Measurements from ENCODE around the gene DENND2D. TPM values are rescaled to one million over a fixed set of nuclear protein-coding genes. Genes with fewer than 3 reads are reported as not detected.

DENND2D gene
- total RNA-seq, 2 donors from 2014 or later: 0.89 to 2.6 TPM

DNA sequence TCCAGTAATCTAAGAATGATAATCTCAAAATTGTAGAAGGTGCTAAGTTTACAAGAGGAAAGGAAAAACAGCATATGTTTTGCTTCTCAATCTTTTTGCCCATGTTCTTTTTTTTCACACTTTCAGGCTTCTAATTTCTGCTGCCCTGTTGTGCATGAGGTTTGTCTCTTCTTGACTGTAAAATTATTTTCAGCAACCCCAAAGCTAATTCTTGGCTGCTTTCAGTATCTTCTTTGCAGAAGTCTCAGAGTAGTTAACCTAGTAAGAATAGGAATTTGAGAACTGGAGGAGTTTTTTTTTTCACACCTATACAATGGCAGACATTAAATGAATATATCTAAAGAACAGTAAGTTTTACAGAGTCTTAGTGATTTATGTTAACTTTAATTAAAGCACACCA is 26.4 kb downstream of the DENND2D start:
- Mint-ChIP-seq H3K27ac (no peak overlapping the region), H3K4me3 (no peak overlapping the region), H3K36me3 (ENCODE audit: low read depth) (peaks cover 31% of the 10 kb centered on the region), H3K4me1 (peaks cover 6% of the 10 kb centered on the region), H3K27me3 (ENCODE audit: insufficient read depth) (no peaks in the 10 kb centered on the region), H3K9me3 (no peaks in the 10 kb centered on the region)
- H3K4me1 ChIP-seq (ENCODE audit: control insufficient read depth, insufficient read depth, low read length): peaks cover 4% of the 10 kb centered on the region
- no peak overlapping the region for H3K9ac ChIP-seq (ENCODE audit: extremely low read depth, low read length, poor library complexity, severe bottlenecking)
- H3K9me3 ChIP-seq (ENCODE audit: control insufficient read depth, low read length): no peaks in the 10 kb centered on the region
- TF ChIP-seq, protein P1, sequence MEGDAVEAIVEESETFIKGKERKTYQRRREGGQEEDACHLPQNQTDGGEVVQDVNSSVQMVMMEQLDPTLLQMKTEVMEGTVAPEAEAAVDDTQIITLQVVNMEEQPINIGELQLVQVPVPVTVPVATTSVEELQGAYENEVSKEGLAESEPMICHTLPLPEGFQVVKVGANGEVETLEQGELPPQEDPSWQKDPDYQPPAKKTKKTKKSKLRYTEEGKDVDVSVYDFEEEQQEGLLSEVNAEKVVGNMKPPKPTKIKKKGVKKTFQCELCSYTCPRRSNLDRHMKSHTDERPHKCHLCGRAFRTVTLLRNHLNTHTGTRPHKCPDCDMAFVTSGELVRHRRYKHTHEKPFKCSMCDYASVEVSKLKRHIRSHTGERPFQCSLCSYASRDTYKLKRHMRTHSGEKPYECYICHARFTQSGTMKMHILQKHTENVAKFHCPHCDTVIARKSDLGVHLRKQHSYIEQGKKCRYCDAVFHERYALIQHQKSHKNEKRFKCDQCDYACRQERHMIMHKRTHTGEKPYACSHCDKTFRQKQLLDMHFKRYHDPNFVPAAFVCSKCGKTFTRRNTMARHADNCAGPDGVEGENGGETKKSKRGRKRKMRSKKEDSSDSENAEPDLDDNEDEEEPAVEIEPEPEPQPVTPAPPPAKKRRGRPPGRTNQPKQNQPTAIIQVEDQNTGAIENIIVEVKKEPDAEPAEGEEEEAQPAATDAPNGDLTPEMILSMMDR (conservative IDR thresholded peaks at IDR 0.05): no peak
- peaks cover 53% of the 10 kb centered on the region for H3K36me3 ChIP-seq (ENCODE audit: control insufficient read depth, insufficient read depth, low read length)
- DNase-seq: no peak
- H3K27ac ChIP-seq (ENCODE audit: low read depth, low read length): no peak overlapping the region
- H3K27me3 ChIP-seq (ENCODE audit: control insufficient read depth, insufficient read depth, low read length, poor library complexity, severe bottlenecking): no peaks in the 10 kb centered on the region
- no peak overlapping the region for H3K4me3 ChIP-seq (ENCODE audit: low read length)

DNA sequence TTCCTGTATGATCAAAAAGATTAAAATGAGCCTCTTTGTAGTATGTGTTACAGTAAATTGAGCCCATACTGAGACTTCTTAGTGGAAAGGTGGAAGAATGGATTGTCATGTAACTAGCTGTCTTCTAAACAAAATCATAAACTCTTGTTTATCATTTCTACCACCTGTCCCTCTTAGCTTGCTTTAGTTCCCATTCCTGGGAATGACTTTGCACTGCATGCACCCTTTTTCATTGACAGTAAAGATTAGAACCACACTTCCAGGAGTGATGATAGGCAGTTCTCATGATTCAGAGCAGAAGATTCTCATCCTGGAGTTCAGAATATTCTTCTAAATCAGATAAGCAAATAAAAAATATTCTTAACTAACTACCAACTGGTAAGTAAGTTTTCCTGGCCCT is 28.0 kb downstream of the DENND2D start:
- Mint-ChIP-seq H3K36me3 (ENCODE audit: low read depth) (peaks cover 39% of the 10 kb centered on the region), H3K27ac (no peak overlapping the region), H3K9me3 (no peaks in the 10 kb centered on the region), H3K4me3 (no peak overlapping the region), H3K4me1 (peaks cover 6% of the 10 kb centered on the region), H3K27me3 (ENCODE audit: insufficient read depth) (no peaks in the 10 kb centered on the region)
- H3K36me3 ChIP-seq (ENCODE audit: control insufficient read depth, insufficient read depth, low read length): peaks cover 69% of the 10 kb centered on the region
- peaks cover 4% of the 10 kb centered on the region for H3K9me3 ChIP-seq (ENCODE audit: control insufficient read depth, low read length)
- no peak overlapping the region for H3K27ac ChIP-seq (ENCODE audit: low read depth, low read length)
- no peak overlapping the region for H3K4me3 ChIP-seq (ENCODE audit: low read length)
- H3K9ac ChIP-seq (ENCODE audit: extremely low read depth, low read length, poor library complexity, severe bottlenecking): no peak overlapping the region
- peaks cover 4% of the 10 kb centered on the region for H3K4me1 ChIP-seq (ENCODE audit: control insufficient read depth, insufficient read depth, low read length)
- no peak for DNase-seq
- TF ChIP-seq, protein P1 (conservative IDR thresholded peaks at IDR 0.05): no peak
- H3K27me3 ChIP-seq (ENCODE audit: control insufficient read depth, insufficient read depth, low read length, poor library complexity, severe bottlenecking): no peaks in the 10 kb centered on the region

DNA sequence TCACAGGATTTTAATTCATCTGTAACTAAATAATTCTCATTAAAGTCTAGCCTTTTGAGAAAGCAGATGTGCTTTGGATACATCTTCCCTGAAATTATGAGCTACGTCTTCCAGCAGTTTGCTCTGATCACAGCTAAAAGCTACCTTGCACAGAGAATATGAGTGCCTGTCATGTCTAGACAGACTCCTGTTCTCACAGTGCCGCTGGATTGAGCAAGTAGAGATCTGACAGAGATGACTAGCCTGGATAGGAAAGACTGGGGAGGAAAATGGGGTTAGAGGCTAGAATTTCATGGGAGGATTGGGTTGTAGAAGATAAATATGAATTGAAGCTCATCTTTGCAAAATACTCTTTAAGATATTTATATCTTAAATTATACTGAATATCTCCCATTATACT is 36.3 kb downstream of the DENND2D start:
- no peaks in the 10 kb centered on the region for H3K9me3 Mint-ChIP-seq
- no peak overlapping the region for H3K27ac Mint-ChIP-seq

More for the DNA sequence above, 36.3 kb downstream of the DENND2D start:
- no peaks in the 10 kb centered on the region for H3K27me3 ChIP-seq (ENCODE audit: control insufficient read depth, insufficient read depth, low read length, poor library complexity, severe bottlenecking)
- Mint-ChIP-seq H3K36me3 (ENCODE audit: low read depth) (peaks cover 30% of the 10 kb centered on the region), H3K4me1 (peaks cover 11% of the 10 kb centered on the region), H3K4me3 (no peak overlapping the region), H3K27me3 (ENCODE audit: insufficient read depth) (no peaks in the 10 kb centered on the region)
- peaks cover 4% of the 10 kb centered on the region for H3K9me3 ChIP-seq (ENCODE audit: control insufficient read depth, low read length)
- no peak overlapping the region for H3K27ac ChIP-seq (ENCODE audit: low read depth, low read length)
- TF ChIP-seq, protein P1 (conservative IDR thresholded peaks at IDR 0.05): no peak
- H3K9ac ChIP-seq (ENCODE audit: extremely low read depth, low read length, poor library complexity, severe bottlenecking): no peak overlapping the region
- peaks cover 56% of the 10 kb centered on the region for H3K36me3 ChIP-seq (ENCODE audit: control insufficient read depth, insufficient read depth, low read length)
- WGBS, 2 experiments (ENCODE audit: insufficient coverage in 1 of 2, insufficient read length in 1 of 2): 82 to 93% methylated on average over 2 of the region's 2 CpGs
- H3K4me3 ChIP-seq (ENCODE audit: low read length): no peak overlapping the region
- H3K4me1 ChIP-seq (ENCODE audit: control insufficient read depth, insufficient read depth, low read length): peaks cover 3% of the 10 kb centered on the region
- DNase-seq: no peak

Data from endodermal cell (in vitro differentiated cells).